Retinal pigment epithelial cell (primary cell): ENCODE results near the gene TUBGCP6.

Experiments used
- DNase-seq: peaks from one replicate; pipeline ENCODE4 v3.0.0-alpha.2; 2010; ENCODE audit warnings: low read depth
- H3K4me3 ChIP-seq: 2 replicates; pipeline ENCODE4 v1.5.1; 2011; ENCODE audit warnings: mild to moderate bottlenecking, low read length, control low read depth, moderate library complexity
- CTCF ChIP-seq: conservative IDR thresholded peaks from 2 replicates; pipeline ENCODE4 v1.5.1; 2011; ENCODE audit warnings: low read depth, low read length, control low read depth, inconsistent platforms

Gene TUBGCP6

GRCh38 chr22:50199829-50200460 is 44.9 kb downstream of the TUBGCP6 start:
- H3K4me3 ChIP-seq = peak overlapping the region; percentile 55
- DNase-seq = no peak
- no peak for TF ChIP-seq CTCF

DNA sequence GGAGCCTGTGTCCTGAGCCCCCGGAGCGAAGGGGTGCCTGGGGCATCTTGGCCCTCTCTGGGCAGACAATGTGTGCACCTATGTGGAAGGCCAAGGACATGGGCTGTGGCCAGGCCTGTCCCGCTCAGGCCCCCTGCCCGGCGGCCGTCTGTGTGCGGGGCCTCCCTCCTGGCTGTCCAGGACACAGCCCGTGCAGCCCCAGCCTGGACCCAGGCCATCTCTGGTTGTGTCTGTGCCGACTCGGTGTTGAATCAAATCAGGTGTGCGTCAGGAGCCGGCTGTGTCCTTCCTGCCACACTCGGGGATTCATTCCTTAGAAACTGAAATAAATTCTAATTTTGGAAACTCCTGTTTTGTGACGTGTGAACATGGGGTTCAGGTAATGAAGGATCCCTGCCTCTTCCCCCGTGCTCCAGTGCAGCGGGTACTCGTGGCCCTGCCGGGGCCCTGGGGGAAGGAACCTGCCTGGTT is 45.5 kb downstream of the TUBGCP6 start:
- no peak for TF ChIP-seq CTCF
- H3K4me3 ChIP-seq = no peak overlapping the region
- no peak for DNase-seq

GRCh38 chr22:50198624-50199017 is 46.2 kb downstream of the TUBGCP6 start:
- DNase-seq = no peak
- TF ChIP-seq CTCF = no peak
- H3K4me3 ChIP-seq = no peak overlapping the region

DNA sequence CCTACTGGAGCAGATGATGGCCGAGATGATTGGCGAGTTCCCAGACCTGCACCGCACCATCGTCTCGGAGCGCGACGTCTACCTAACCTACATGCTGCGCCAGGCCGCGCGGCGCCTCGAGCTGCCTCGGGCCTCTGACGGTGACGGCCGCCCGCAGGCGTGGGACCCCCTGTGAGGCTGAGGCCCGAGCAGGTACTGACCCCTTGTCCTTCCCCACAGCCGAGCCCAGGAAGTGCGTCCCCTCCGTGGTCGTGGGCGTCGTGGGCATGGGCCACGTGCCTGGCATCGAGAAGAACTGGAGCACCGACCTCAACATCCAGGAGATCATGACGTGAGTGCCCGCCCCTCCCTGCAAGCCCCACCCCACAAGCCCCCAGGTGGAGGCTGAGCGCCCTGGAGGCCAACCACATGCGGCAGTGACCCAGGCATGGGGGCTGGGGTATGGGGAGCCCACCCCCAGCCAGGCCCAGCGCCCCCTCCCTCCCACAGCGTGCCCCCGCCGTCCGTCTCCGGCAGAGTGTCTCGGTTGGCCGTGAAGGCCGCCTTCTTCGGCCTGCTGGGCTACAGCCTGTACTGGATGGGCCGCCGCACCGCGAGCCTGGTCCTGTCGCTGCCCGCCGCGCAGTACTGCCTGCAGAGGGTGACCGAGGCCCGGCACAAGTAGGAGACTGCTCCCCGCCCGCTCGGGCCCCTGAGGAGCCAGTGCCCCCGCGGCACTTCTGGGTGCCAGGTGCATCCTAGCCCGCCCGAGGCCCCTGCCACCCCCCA is 46.8 kb downstream of the TUBGCP6 start:
- no peak overlapping the region for H3K4me3 ChIP-seq
- no peak for TF ChIP-seq CTCF
- DNase-seq = no peak

- DNase-seq = no peak
- no peak overlapping the region for H3K4me3 ChIP-seq
- TF ChIP-seq CTCF = no peak
Measured at GRCh38 chr22:50197000-50197800, 47.6 kb downstream of the TUBGCP6 start.

GRCh38 chr22:50196256-50196655 is 48.6 kb downstream of the TUBGCP6 start:
- DNase-seq = no peak
- no peak overlapping the region for H3K4me3 ChIP-seq
- no peak for TF ChIP-seq CTCF
